Mucosa of rectum (tissue), 2 donors: ENCODE results near the gene SLC27A4.

Experiments used
- H3K27ac ChIP-seq, 2 donors: one replicate each; pipeline ENCODE4 v1.7.0; 2013; ENCODE audit warnings: inconsistent platforms in 2 of 2, low read depth in 2 of 2, low read length in 2 of 2
- H3K27me3 ChIP-seq, 2 donors: one replicate each; pipeline ENCODE4 v1.7.0; 2013; ENCODE audit warnings: low read length in 2 of 2; ENCODE audit not compliant: control insufficient read depth in 2 of 2, insufficient read depth in 2 of 2
- H3K36me3 ChIP-seq, 2 donors: one replicate each; pipeline ENCODE4 v1.7.0; 2013; ENCODE audit warnings: low read length in 2 of 2; ENCODE audit not compliant: control insufficient read depth in 2 of 2, insufficient read depth in 2 of 2
- H3K4me1 ChIP-seq, 2 donors: one replicate each; pipeline ENCODE4 v1.7.0; 2013; ENCODE audit warnings: low read length in 2 of 2, mild to moderate bottlenecking in 1 of 2; ENCODE audit not compliant: control insufficient read depth in 2 of 2, insufficient read depth in 2 of 2
- H3K4me3 ChIP-seq, 2 donors: one replicate each; pipeline ENCODE4 v1.7.0; 2013; ENCODE audit warnings: low read length in 2 of 2
- H3K9ac ChIP-seq, 2 donors: one replicate each; pipeline ENCODE4 v1.7.0; 2013; ENCODE audit warnings: low read length in 2 of 2, low read depth in 1 of 2, mild to moderate bottlenecking in 1 of 2
- H3K9me3 ChIP-seq, 2 donors: one replicate each; pipeline ENCODE4 v1.7.0; 2013; ENCODE audit warnings: low read length in 2 of 2; ENCODE audit not compliant: control insufficient read depth in 2 of 2
- donor health status: healthy.
- donor health status: Normal muscosa, but diverticular disease.

The SLC27A4 gene

GRCh38 chr9:128399861-128400260 is 59.5 kb downstream of the SLC27A4 start:
- H3K4me1 ChIP-seq: no peaks in the 10 kb centered on the region
- no peak overlapping the region for H3K27ac ChIP-seq
- H3K4me3 ChIP-seq: no peak overlapping the region
- H3K36me3 ChIP-seq: no peaks in the 10 kb centered on the region
- peaks cover 0 to 4% of the 10 kb centered on the region in 2 donors for H3K27me3 ChIP-seq
- H3K9ac ChIP-seq: no peak overlapping the region
- no peaks in the 10 kb centered on the region for H3K9me3 ChIP-seq

- Histone ChIP-seq H3K9me3 (no peaks in the 10 kb centered on the region), H3K4me3 (no peak overlapping the region), H3K9ac (no peak overlapping the region), H3K27me3 (peaks cover 2 to 7% of the 10 kb centered on the region in 2 donors), H3K36me3 (no peaks in the 10 kb centered on the region), H3K27ac (no peak overlapping the region), H3K4me1 (no peaks in the 10 kb centered on the region)
These were observed 64.2 kb downstream of the SLC27A4 start for GRCh38 chr9:128404560-128404959.

- H3K27ac ChIP-seq: no peak overlapping the region
- no peaks in the 10 kb centered on the region for H3K9me3 ChIP-seq
- peaks cover 2 to 10% of the 10 kb centered on the region in 2 donors for H3K27me3 ChIP-seq
- H3K4me1 ChIP-seq: no peaks in the 10 kb centered on the region
- no peak overlapping the region for H3K9ac ChIP-seq
- no peak overlapping the region for H3K4me3 ChIP-seq
- H3K36me3 ChIP-seq: no peaks in the 10 kb centered on the region
These were observed 64.9 kb downstream of the SLC27A4 start for GRCh38 chr9:128405077-128405779.

GRCh38 chr9:128405780-128406171 is 65.4 kb downstream of the SLC27A4 start:
- Histone ChIP-seq H3K9ac (no peak overlapping the region), H3K4me1 (no peaks in the 10 kb centered on the region), H3K4me3 (no peak overlapping the region), H3K36me3 (no peaks in the 10 kb centered on the region), H3K9me3 (no peaks in the 10 kb centered on the region), H3K27me3 (peaks cover 2 to 10% of the 10 kb centered on the region in 2 donors), H3K27ac (no peak overlapping the region)

- H3K27me3 ChIP-seq: peaks cover 2 to 10% of the 10 kb centered on the region in 2 donors
- H3K9ac ChIP-seq: no peak overlapping the region
- no peak overlapping the region for H3K27ac ChIP-seq
- H3K9me3 ChIP-seq: no peaks in the 10 kb centered on the region
- H3K4me3 ChIP-seq: no peak overlapping the region
- H3K4me1 ChIP-seq: no peaks in the 10 kb centered on the region
- H3K36me3 ChIP-seq: no peaks in the 10 kb centered on the region
These were observed 66.6 kb downstream of the SLC27A4 start for GRCh38 chr9:128406848-128407391.

- no peak overlapping the region for H3K4me3 ChIP-seq
- peaks cover 2 to 10% of the 10 kb centered on the region in 2 donors for H3K27me3 ChIP-seq
- H3K27ac ChIP-seq: no peak overlapping the region
- no peaks in the 10 kb centered on the region for H3K36me3 ChIP-seq
- no peak overlapping the region for H3K9ac ChIP-seq
- no peaks in the 10 kb centered on the region for H3K4me1 ChIP-seq
- H3K9me3 ChIP-seq: no peaks in the 10 kb centered on the region
These were observed 68.7 kb downstream of the SLC27A4 start for GRCh38 chr9:128408963-128409431.

GRCh38 chr9:128409450-128409849 is 69.1 kb downstream of the SLC27A4 start:
- H3K9ac ChIP-seq: no peak overlapping the region
- no peaks in the 10 kb centered on the region for H3K4me1 ChIP-seq
- H3K36me3 ChIP-seq: no peaks in the 10 kb centered on the region
- no peak overlapping the region for H3K27ac ChIP-seq
- H3K27me3 ChIP-seq: peaks cover 2 to 10% of the 10 kb centered on the region in 2 donors
- H3K9me3 ChIP-seq: no peaks in the 10 kb centered on the region
- no peak overlapping the region for H3K4me3 ChIP-seq

GRCh38 chr9:128409978-128410377 is 69.7 kb downstream of the SLC27A4 start:
- Histone ChIP-seq H3K27me3 (peaks cover 6 to 10% of the 10 kb centered on the region in 2 donors), H3K4me1 (no peaks in the 10 kb centered on the region), H3K9me3 (no peaks in the 10 kb centered on the region), H3K36me3 (no peaks in the 10 kb centered on the region), H3K4me3 (no peak overlapping the region), H3K9ac (no peak overlapping the region), H3K27ac (no peak overlapping the region)
